Small intestine (tissue), 7 donors: ENCODE data around the gene CENPE. TPM values are rescaled to one million over a fixed set of nuclear protein-coding genes. Genes with fewer than 3 reads are reported as not detected.

Source experiments
- DNase-seq, 2 donors: peaks; one replicate each; pipeline versions ENCODE4 v3.0.0 to v3.0.0-alpha.2; 2013
- FAIRE-seq: peaks from 2 replicates; lab custom pipeline; 2012; peaks lifted over from hg19 to GRCh38; lab: Jason Lieb, UNC
- H3K27ac ChIP-seq, 3 donors: one replicate each; pipeline ENCODE4 v1.5.1; 2013; ENCODE audit warnings: low read length in 2 of 3, mild to moderate bottlenecking in 2 of 3, control low read depth in 1 of 3, inconsistent platforms in 1 of 3, low read depth in 1 of 3, moderate library complexity in 1 of 3
- H3K27me3 ChIP-seq, 3 donors: one replicate each; pipeline ENCODE4 v1.6.1; 2013; ENCODE audit warnings: low read length in 3 of 3, inconsistent platforms in 1 of 3; ENCODE audit not compliant: control insufficient read depth in 3 of 3, insufficient read depth in 3 of 3
- H3K36me3 ChIP-seq, 3 donors: one replicate each; pipeline ENCODE4 v1.6.1; 2013; ENCODE audit warnings: low read length in 3 of 3, inconsistent platforms in 1 of 3, low read depth in 1 of 3, mild to moderate bottlenecking in 1 of 3, moderate library complexity in 1 of 3; ENCODE audit not compliant: control insufficient read depth in 3 of 3, insufficient read depth in 2 of 3
- H3K4me1 ChIP-seq, 3 donors: one replicate each; pipeline ENCODE4 v1.6.1; 2013; ENCODE audit warnings: low read length in 2 of 3, inconsistent platforms in 1 of 3, low read depth in 1 of 3, mild to moderate bottlenecking in 1 of 3, moderate library complexity in 1 of 3; ENCODE audit not compliant: control insufficient read depth in 3 of 3, insufficient read depth in 2 of 3
- H3K4me3 ChIP-seq, 3 donors: one replicate each; pipeline ENCODE4 v1.5.1; 2013; ENCODE audit warnings: low read length in 3 of 3, control low read depth in 1 of 3, inconsistent platforms in 1 of 3, low read depth in 1 of 3, mild to moderate bottlenecking in 1 of 3, moderate library complexity in 1 of 3
- H3K9me3 ChIP-seq, 2 donors: one replicate each; pipeline ENCODE4 v1.6.1; 2013; ENCODE audit warnings: low read depth in 1 of 2, low read length in 1 of 2; ENCODE audit not compliant: control insufficient read depth in 2 of 2, insufficient read depth in 1 of 2
- WGBS, 3 donors: extraction: QIAGEN DNeasy Blood & Tissue Kit; methylation state at CpG; one replicate each; pipeline ENCODE4 v1.1.7; 2013; 5-methylcytosine and 5-hydroxymethylcytosine counted together
- polyA plus RNA-seq, 4 donors: library from polyadenylated mRNA; stranded (reverse) in 3 of 4; unstranded in 1 of 4; fragments of 200-250 nt in 3 of 4; fragments of 120-200 nt in 1 of 4; gene quantifications; one replicate each; pipeline versions ENCODE4 v1.2.1 to v1.2.3, GENCODE V29; 2013
- donor health status: healthy with polysubstance abuse.
- donor health status: control.
- donor health status: control.
- donor health status: Bipolar disorder and iron deficiency.
- donor health status: healthy.

CENPE gene
- polyA plus RNA-seq, 4 donors: under 0.01 to 5.9 (median 3.2) TPM

DNA sequence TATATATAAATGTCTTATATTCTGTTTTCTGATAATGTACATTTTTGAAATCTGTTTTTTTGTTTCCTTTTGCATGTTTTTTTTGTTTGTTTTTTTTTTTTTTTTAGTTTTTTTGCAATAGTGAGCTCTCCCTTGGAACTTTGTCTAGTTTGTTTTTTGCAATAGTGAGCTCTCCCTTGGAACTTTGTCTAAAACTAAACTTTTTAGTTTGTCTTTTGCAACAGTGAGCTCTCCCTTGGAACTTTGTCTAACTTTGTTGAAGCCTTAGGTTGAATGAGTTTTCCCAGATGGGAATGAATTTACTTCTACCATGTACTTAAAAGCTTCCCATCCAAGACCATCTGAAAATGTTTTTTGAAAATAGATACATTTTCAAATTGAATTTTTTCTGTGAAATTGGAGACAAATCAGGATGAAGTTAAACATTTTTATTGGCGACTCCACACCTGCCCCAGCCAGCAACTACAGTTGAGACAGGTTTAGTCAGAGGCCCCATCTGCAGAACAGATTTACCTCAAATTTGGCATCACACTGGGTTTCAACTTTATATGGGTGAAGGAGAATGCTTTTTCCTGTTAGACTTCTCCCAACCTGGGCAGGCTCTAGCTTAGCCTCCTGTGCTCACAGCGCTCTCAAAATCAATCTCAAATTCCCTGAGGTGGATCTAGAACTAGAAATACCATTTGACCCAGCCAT lies 137.5 kb downstream of the CENPE start:
- H3K9me3 ChIP-seq: no peaks in the 10 kb centered on the region

More for the DNA sequence above, 137.5 kb downstream of the CENPE start:
- H3K4me3 ChIP-seq: no peak overlapping the region
- no peaks in the 10 kb centered on the region for H3K36me3 ChIP-seq
- DNase-seq (no peak), FAIRE-seq (peak; percentile 87)
- H3K4me1 ChIP-seq: no peaks in the 10 kb centered on the region
- H3K27me3 ChIP-seq: no peaks in the 10 kb centered on the region
- H3K27ac ChIP-seq: no peak overlapping the region
- 95 to 97% (median 95%) methylated on average over 2 of the region's 2 CpGs for WGBS, 3 donors

Other genes with a start within 250 kb of the CENPE start
- under 1 TPM in 2 of 4 donors, not detected in 2; 0.18 to 0.93 TPM for gene SLC9B1, start 178.6 kb downstream of the CENPE start, polyA plus RNA-seq
- 1 to 10 TPM; 3.8 to 5.8 (median 4.2) TPM for gene SLC9B2, start 121.6 kb downstream of the CENPE start, polyA plus RNA-seq
- 100 to 1,000 TPM in 3 of 4 donors, 10 to 100 TPM in 1; 73.3 to 317 (median 211) TPM for gene BDH2, start 98.5 kb downstream of the CENPE start, polyA plus RNA-seq